ENCODE measurements around the gene RETN.

RETN gene

GRCh38 chr19:7661744-7662538 is 6.9 kb upstream of the RETN start:
- no peaks in the 10 kb centered on the region for H3K4me1 ChIP-seq

GRCh38 chr19:7662657-7663056 is 6.2 kb upstream of the RETN start:
- Histone ChIP-seq H3K9me3 (no peaks in the 10 kb centered on the region), H3K27me3 (ENCODE audit: low read depth) (no peaks in the 10 kb centered on the region; the same call in 1 of the 2 replicates), H3K4me1 (no peaks in the 10 kb centered on the region), H3K36me3 (replicated peaks) (no peaks in the 10 kb centered on the region), H3K4me3 (no peak overlapping the region)
- DNase-seq (ENCODE audit: low spot score in 2 of 2) = no peak
- in situ Hi-C loops (cut with MboI; ENCODE audit: low sequenced_read_pairs) = no loop called here

More at GRCh38 chr19:7661744-7662538, 6.9 kb upstream of the RETN start:
- no peaks in the 10 kb centered on the region for H3K9me3 ChIP-seq
- H3K36me3 ChIP-seq (replicated peaks) = no peaks in the 10 kb centered on the region
- no peaks in the 10 kb centered on the region; the same call in 1 of the 2 replicates for H3K27me3 ChIP-seq (ENCODE audit: low read depth)
- DNase-seq (ENCODE audit: low spot score in 2 of 2) = no peak
- no peak overlapping the region for H3K4me3 ChIP-seq
- in situ Hi-C loops (cut with MboI; ENCODE audit: low sequenced_read_pairs) = no loop called here

GRCh38 chr19:7663706-7664105 is 5.1 kb upstream of the RETN start:
- H3K4me3 ChIP-seq = no peak overlapping the region
- no peaks in the 10 kb centered on the region for H3K9me3 ChIP-seq
- DNase-seq (ENCODE audit: low spot score in 2 of 2) = no peak
- no peaks in the 10 kb centered on the region for H3K27me3 ChIP-seq (ENCODE audit: low read depth)
- H3K36me3 ChIP-seq (replicated peaks) = no peaks in the 10 kb centered on the region
- H3K4me1 ChIP-seq = no peaks in the 10 kb centered on the region
- in situ Hi-C loops (cut with MboI; ENCODE audit: low sequenced_read_pairs) = no loop called here

GRCh38 chr19:7665076-7665475 is 3.8 kb upstream of the RETN start:
- Histone ChIP-seq H3K27me3 (ENCODE audit: low read depth) (0 out of 2 replicates have a peak, but pooled peaks cover 3% of the 10 kb centered on the region), H3K9me3 (no peaks in the 10 kb centered on the region), H3K4me1 (no peaks in the 10 kb centered on the region), H3K4me3 (no peak overlapping the region), H3K36me3 (replicated peaks) (no peaks in the 10 kb centered on the region)
- no peak for DNase-seq (ENCODE audit: low spot score in 2 of 2)
- in situ Hi-C loops (cut with MboI; ENCODE audit: low sequenced_read_pairs) = no loop called here

- peaks cover 4% of the 10 kb centered on the region for H3K4me1 ChIP-seq
- in situ Hi-C loops (cut with MboI; ENCODE audit: low sequenced_read_pairs) = no loop called here
- H3K27me3 ChIP-seq (ENCODE audit: low read depth) = peaks cover 12% of the 10 kb centered on the region; the same call in 1 of the 2 replicates
- no peak overlapping the region for H3K4me3 ChIP-seq
- peaks cover 5% of the 10 kb centered on the region; the same call in 1 of the 2 replicates for H3K9me3 ChIP-seq
- no peak for DNase-seq (ENCODE audit: low spot score in 2 of 2)
- no peaks in the 10 kb centered on the region for H3K36me3 ChIP-seq (replicated peaks)
Observed at GRCh38 chr19:7669641-7670040, 792 bp downstream of the RETN start.

- peaks cover 5% of the 10 kb centered on the region; the same call in 1 of the 2 replicates for H3K9me3 ChIP-seq
- H3K27me3 ChIP-seq (ENCODE audit: low read depth) = peaks cover 12% of the 10 kb centered on the region
- no peak overlapping the region for H3K4me3 ChIP-seq
- H3K4me1 ChIP-seq = peaks cover 4% of the 10 kb centered on the region
- no peak for DNase-seq (ENCODE audit: low spot score in 2 of 2)
- no peaks in the 10 kb centered on the region for H3K36me3 ChIP-seq (replicated peaks)
- in situ Hi-C loops (cut with MboI; ENCODE audit: low sequenced_read_pairs) = no loop called here
Observed at GRCh38 chr19:7670150-7670783, 1.4 kb downstream of the RETN start.

- no peaks in the 10 kb centered on the region for H3K36me3 ChIP-seq (replicated peaks)
- peaks cover 4% of the 10 kb centered on the region for H3K4me1 ChIP-seq
- DNase-seq (ENCODE audit: low spot score in 2 of 2) = no peak
- in situ Hi-C loops (cut with MboI; ENCODE audit: low sequenced_read_pairs) = no loop called here
- peaks cover 14% of the 10 kb centered on the region for H3K27me3 ChIP-seq (ENCODE audit: low read depth)
- H3K9me3 ChIP-seq = peaks cover 5% of the 10 kb centered on the region; the same call in 1 of the 2 replicates
- H3K4me3 ChIP-seq = no peak overlapping the region
Observed at GRCh38 chr19:7670790-7671189, 1.9 kb downstream of the RETN start.

GRCh38 chr19:7672522-7672921 is 3.7 kb downstream of the RETN start:
- Histone ChIP-seq H3K4me3 (no peak overlapping the region), H3K27me3 (ENCODE audit: low read depth) (peaks cover 31% of the 10 kb centered on the region), H3K36me3 (replicated peaks) (no peaks in the 10 kb centered on the region), H3K4me1 (peaks cover 4% of the 10 kb centered on the region), H3K9me3 (peaks cover 5% of the 10 kb centered on the region; the same call in 1 of the 2 replicates)
- no peak for DNase-seq (ENCODE audit: low spot score in 2 of 2)
- in situ Hi-C loops (cut with MboI; ENCODE audit: low sequenced_read_pairs) = no loop called here

GRCh38 chr19:7674010-7675005 is 5.5 kb downstream of the RETN start:
- in situ Hi-C loops (cut with MboI; ENCODE audit: low sequenced_read_pairs) = no loop called here

GRCh38 chr19:7676376-7676775 is 7.5 kb downstream of the RETN start:
- Histone ChIP-seq H3K4me1 (peaks cover 4% of the 10 kb centered on the region), H3K4me3 (no peak overlapping the region), H3K27me3 (ENCODE audit: low read depth) (peaks cover 24% of the 10 kb centered on the region), H3K36me3 (replicated peaks) (peaks cover 4% of the 10 kb centered on the region), H3K9me3 (peaks cover 5% of the 10 kb centered on the region; the same call in 1 of the 2 replicates)
- in situ Hi-C loops (cut with MboI; ENCODE audit: low sequenced_read_pairs) = no loop called here
- no peak for DNase-seq (ENCODE audit: low spot score in 2 of 2)

More at GRCh38 chr19:7674010-7675005, 5.5 kb downstream of the RETN start:
- peaks cover 31% of the 10 kb centered on the region for H3K27me3 ChIP-seq (ENCODE audit: low read depth)
- DNase-seq (ENCODE audit: low spot score in 2 of 2) = peak; percentile 63 to 84
- no peaks in the 10 kb centered on the region for H3K36me3 ChIP-seq (replicated peaks)
- peaks cover 4% of the 10 kb centered on the region for H3K4me1 ChIP-seq
- no peak overlapping the region for H3K4me3 ChIP-seq
- H3K9me3 ChIP-seq = peaks cover 5% of the 10 kb centered on the region; the same call in 1 of the 2 replicates

- H3K4me3 ChIP-seq = no peak within 1 kb of the TSS
- peaks cover 5% of the 10 kb centered on the region; the same call in 1 of the 2 replicates for H3K9me3 ChIP-seq
- peaks cover 20% of the 10 kb centered on the region for H3K27me3 ChIP-seq (ENCODE audit: low read depth)
- H3K4me1 ChIP-seq = peaks cover 4% of the 10 kb centered on the region
- peaks cover 4% of the 10 kb centered on the region for H3K36me3 ChIP-seq (replicated peaks)
- no peak for DNase-seq (ENCODE audit: low spot score in 2 of 2)
- in situ Hi-C loops (cut with MboI; ENCODE audit: low sequenced_read_pairs) = no loop called here
Observed at GRCh38 chr19:7676854-7677253, 8.0 kb downstream of the RETN start, which contains the start of gene MCEMP1. Gene MCEMP1, plus strand, starts transcription at chr19:7677090. Its CDS starts 31 bp downstream, at chr19:7677121.

- H3K4me1 ChIP-seq = peaks cover 4% of the 10 kb centered on the region
- in situ Hi-C loops (cut with MboI; ENCODE audit: low sequenced_read_pairs) = no loop called here
- peaks cover 5% of the 10 kb centered on the region; the same call in 1 of the 2 replicates for H3K9me3 ChIP-seq
- peaks cover 8% of the 10 kb centered on the region for H3K36me3 ChIP-seq (replicated peaks)
- H3K27me3 ChIP-seq (ENCODE audit: low read depth) = peaks cover 20% of the 10 kb centered on the region
- H3K4me3 ChIP-seq = no peak overlapping the region
- no peak for DNase-seq (ENCODE audit: low spot score in 2 of 2)
Observed at GRCh38 chr19:7677669-7678311, 8.9 kb downstream of the RETN start.

Data from HAP-1 (cell line).